Fibroblast of lung (primary cell): ENCODE measurements around the gene KIRREL3. TPM values are rescaled to one million over a fixed set of nuclear protein-coding genes. Genes with fewer than 3 reads are reported as not detected.

Source experiments
- DNase-seq, 2 donors: peaks; one replicate each; pipeline versions ENCODE4 v3.0.0 to v3.0.0-alpha.2; 2010; ENCODE audit warnings: low read depth in 2 of 2
- H2AFZ ChIP-seq: 2 replicates; pipeline ENCODE4 v1.5.1; 2012; ENCODE audit warnings: low read length, control low read depth, inconsistent platforms
- H3K27ac ChIP-seq: 2 replicates; pipeline ENCODE4 v1.5.1; 2011; ENCODE audit warnings: low read length, control low read depth; ENCODE audit not compliant: insufficient read depth
- H3K27me3 ChIP-seq: 2 replicates; pipeline ENCODE4 v1.5.1; 2011; ENCODE audit warnings: mild to moderate bottlenecking, low read length; ENCODE audit not compliant: control insufficient read depth, insufficient read depth
- H3K36me3 ChIP-seq: 2 replicates; pipeline ENCODE4 v1.5.1; 2011; ENCODE audit warnings: low read length; ENCODE audit not compliant: control insufficient read depth, insufficient read depth
- H3K4me1 ChIP-seq: 2 replicates; pipeline ENCODE4 v1.5.1; 2011; ENCODE audit warnings: low read length; ENCODE audit not compliant: control insufficient read depth, insufficient read depth; ENCODE audit errors: extremely low read depth
- H3K4me2 ChIP-seq: 2 replicates; pipeline ENCODE4 v1.5.1; 2011; ENCODE audit warnings: low read length, control low read depth; ENCODE audit not compliant: insufficient read depth; ENCODE audit errors: extremely low read depth
- H3K4me3 ChIP-seq, 4 experiments: fragments of 200-600 bp in 1 of 4; sonication (generic) in 1 of 4; replicated peaks in 1 of 4; 2 replicates each; pipeline ENCODE4 v1.5.1; 2011 to 2016; ENCODE audit warnings: low read length in 4 of 4, low read depth in 3 of 4, mild to moderate bottlenecking in 3 of 4, control low read depth in 2 of 4, inconsistent platforms in 1 of 4, mixed read lengths in 1 of 4; ENCODE audit not compliant: insufficient read depth in 1 of 4; ENCODE audit errors: control extremely low read depth in 1 of 4
- H3K79me2 ChIP-seq: 2 replicates; pipeline ENCODE4 v1.5.1; 2012; ENCODE audit warnings: mild to moderate bottlenecking, low read length, inconsistent platforms; ENCODE audit not compliant: control insufficient read depth, insufficient read depth
- H3K9ac ChIP-seq: 2 replicates; pipeline ENCODE4 v1.5.1; 2011; ENCODE audit warnings: mild to moderate bottlenecking, low read length, control low read depth; ENCODE audit not compliant: insufficient read depth
- H3K9me3 ChIP-seq: 2 replicates; pipeline ENCODE4 v1.5.1; 2012; ENCODE audit warnings: low read depth, low read length; ENCODE audit not compliant: control insufficient read depth, insufficient read depth
- H4K20me1 ChIP-seq: 2 replicates; pipeline ENCODE4 v1.5.1; 2011; ENCODE audit warnings: low read length; ENCODE audit not compliant: control insufficient read depth, insufficient read depth; ENCODE audit errors: extremely low read depth
- CTCF ChIP-seq, 2 donors: IDR thresholded peaks in 1 of 2; conservative IDR thresholded peaks in 1 of 2; 1 replicate in 1 of 2; 2 replicates in 1 of 2; pipeline ENCODE4 v1.5.1; 2011 to 2012; ENCODE audit warnings: low read length in 2 of 2, control low read depth in 1 of 2, inconsistent platforms in 1 of 2, low read depth in 1 of 2, mild to moderate bottlenecking in 1 of 2
- EZH2 ChIP-seq: IDR thresholded peaks from 2 replicates; pipeline ENCODE4 v1.5.1; 2012; ENCODE audit warnings: low read length, control low read depth, mild to moderate bottlenecking; ENCODE audit errors: missing control alignments
- polyA plus RNA-seq, 2 donors: library from polyadenylated mRNA; depleted of rRNA in 1 of 2; stranded (reverse) in 1 of 2; unstranded in 1 of 2; fragments of >200 nt; gene quantifications; 2 replicates each; pipeline ENCODE4 v1.2.1, GENCODE V29; 2011 to 2012; ENCODE audit warnings: missing spikeins in 1 of 2
- total RNA-seq: library from RNA; depleted of rRNA; stranded (reverse); fragments of >200 nt; gene quantifications from 2 replicates; pipeline ENCODE4 v1.2.1, GENCODE V29; 2014

KIRREL3 gene
- total and polyA plus RNA-seq, 2 donors (not counting 1 experiment from before 2014, with no cell fraction given), result 2.8 to 6.1 TPM

DNA sequence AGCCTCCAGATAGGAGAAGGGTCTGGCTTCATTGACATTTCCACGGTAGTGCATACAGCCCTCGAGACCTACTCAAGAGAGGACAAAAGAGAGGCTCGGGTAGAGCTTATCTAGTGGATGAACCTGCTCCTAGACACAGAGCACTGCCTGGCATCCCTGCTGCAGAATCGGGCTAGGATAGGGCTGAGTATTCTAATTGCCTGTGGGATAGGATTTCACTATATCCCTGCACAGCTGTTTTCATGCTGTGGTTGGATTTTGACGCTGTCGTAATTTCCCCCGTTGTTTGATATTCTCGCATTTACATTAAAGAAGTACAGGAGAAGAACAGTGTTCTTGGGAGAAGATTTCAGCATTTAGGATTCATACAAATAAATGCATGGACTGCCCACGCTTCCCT is 107.8 kb downstream of the KIRREL3 start:
- no peaks in the 10 kb centered on the region for H3K9me3 ChIP-seq
- peaks cover 2% of the 10 kb centered on the region for H3K4me1 ChIP-seq
- no peaks in the 10 kb centered on the region for H3K27me3 ChIP-seq
- H3K36me3 ChIP-seq, result no peaks in the 10 kb centered on the region
- H3K4me3 ChIP-seq, result no peak overlapping the region
- no peak overlapping the region for H3K27ac ChIP-seq
- H2AFZ ChIP-seq, result no peak overlapping the region
- H3K4me2 ChIP-seq, result no peak overlapping the region
- H4K20me1 ChIP-seq, result no peaks in the 10 kb centered on the region
- no peaks in the 10 kb centered on the region for H3K79me2 ChIP-seq
- H3K9ac ChIP-seq, result no peak overlapping the region
- TF ChIP-seq EZH2 (no peak), CTCF (conservative IDR thresholded peaks at IDR 0.05 in 1 of 2, IDR thresholded peaks at IDR 0.05 in 1 of 2; ENCODE audit: low read depth in 1 of 2, low read length in 2 of 2) (no peak)
- DNase-seq, result no peak

DNA sequence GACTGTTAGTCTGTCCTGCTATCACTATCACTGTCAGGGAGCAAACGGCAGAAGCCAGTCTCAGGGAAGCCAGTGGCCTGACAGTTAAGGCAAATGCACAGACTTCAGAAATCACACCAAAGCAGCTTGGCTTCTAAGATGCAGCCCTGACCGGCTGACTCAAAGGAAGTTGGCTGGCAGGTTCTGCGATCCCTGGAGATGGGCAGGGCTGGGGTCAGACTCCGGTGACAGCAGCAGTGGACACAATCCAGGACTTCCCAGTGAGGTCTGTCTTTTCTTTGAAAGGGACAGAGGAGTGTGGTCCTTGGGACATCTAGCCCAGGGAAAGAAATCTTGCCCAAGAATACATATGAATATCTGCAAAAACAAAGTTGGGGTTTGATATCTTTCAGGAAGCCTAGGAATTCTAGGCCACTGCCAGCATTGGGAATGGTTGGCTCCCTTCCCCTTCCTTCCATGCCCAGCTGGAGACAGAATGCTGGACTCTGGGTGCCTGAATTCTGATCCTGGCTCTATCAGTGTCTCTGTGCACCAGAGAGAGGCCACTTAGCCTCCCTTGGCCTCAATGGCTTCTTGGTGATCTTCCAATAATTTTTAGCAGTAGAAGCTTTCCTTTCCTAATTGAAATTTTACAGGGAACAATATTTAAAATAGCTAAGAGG is 108.9 kb downstream of the KIRREL3 start:
- H3K9ac ChIP-seq, result no peak overlapping the region
- H3K27me3 ChIP-seq, result no peaks in the 10 kb centered on the region
- H3K4me3 ChIP-seq, result no peak overlapping the region
- no peaks in the 10 kb centered on the region for H3K79me2 ChIP-seq
- H3K4me2 ChIP-seq, result peak overlapping the region; percentile 33
- peak in 1 of 2 donors; percentile 41 for DNase-seq
- H3K9me3 ChIP-seq, result no peaks in the 10 kb centered on the region
- TF ChIP-seq CTCF (conservative IDR thresholded peaks at IDR 0.05 in 1 of 2, IDR thresholded peaks at IDR 0.05 in 1 of 2; ENCODE audit: low read depth in 1 of 2, low read length in 2 of 2), result no peak
- TF ChIP-seq EZH2, result no peak
- no peaks in the 10 kb centered on the region for H3K36me3 ChIP-seq
- H3K4me1 ChIP-seq, result peaks cover 2% of the 10 kb centered on the region
- no peak overlapping the region for H2AFZ ChIP-seq
- H3K27ac ChIP-seq, result no peak overlapping the region
- no peaks in the 10 kb centered on the region for H4K20me1 ChIP-seq

DNA sequence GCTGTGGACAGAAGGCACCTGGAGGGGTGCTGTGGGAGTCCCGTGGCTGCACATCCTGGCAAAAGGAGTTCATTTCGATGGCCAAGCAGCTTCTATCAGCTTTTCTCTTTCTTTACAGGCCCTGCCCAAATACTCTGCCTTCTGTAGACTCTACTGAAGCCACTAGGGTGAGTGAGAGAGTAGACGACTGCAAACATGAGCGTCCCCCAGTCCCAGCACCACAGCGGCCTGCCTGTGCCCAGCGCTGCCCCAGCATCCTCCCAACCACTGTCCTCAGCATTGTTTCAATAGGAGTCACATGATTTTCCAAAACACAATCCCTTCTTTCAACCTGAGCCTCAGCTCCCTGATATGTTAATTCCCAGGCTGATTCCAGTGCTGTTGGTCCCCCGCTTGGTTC is 110.0 kb downstream of the KIRREL3 start:
- no peak overlapping the region for H3K4me2 ChIP-seq
- H3K79me2 ChIP-seq, result no peaks in the 10 kb centered on the region
- H3K27ac ChIP-seq, result no peak overlapping the region
- H2AFZ ChIP-seq, result no peak overlapping the region
- H3K4me1 ChIP-seq, result peaks cover 2% of the 10 kb centered on the region
- H3K9me3 ChIP-seq, result no peaks in the 10 kb centered on the region
- no peaks in the 10 kb centered on the region for H4K20me1 ChIP-seq
- H3K4me3 ChIP-seq, result no peak overlapping the region
- H3K9ac ChIP-seq, result no peak overlapping the region
- TF ChIP-seq CTCF (conservative IDR thresholded peaks at IDR 0.05 in 1 of 2, IDR thresholded peaks at IDR 0.05 in 1 of 2; ENCODE audit: low read depth in 1 of 2, low read length in 2 of 2) (no peak), EZH2 (no peak)
- no peaks in the 10 kb centered on the region for H3K36me3 ChIP-seq
- H3K27me3 ChIP-seq, result no peaks in the 10 kb centered on the region
- no peak for DNase-seq
